ENCODE data around the gene CDKL5. TPM values are rescaled to one million over a fixed set of nuclear protein-coding genes. Genes with fewer than 3 reads are reported as not detected.
"Not testable (repeated sequence)": the region's sequence is repeated elsewhere in the genome, so short reads cannot be mapped to it uniquely, and the experiment has no call there.

CDKL5 gene
- total RNA-seq, 1 donor from 2014 or later = 16.3 TPM

- Mint-ChIP-seq H3K4me1 (no peaks in the 10 kb centered on the region), H3K9me3 (peaks cover 15% of the 10 kb centered on the region), H3K27ac (no peak overlapping the region), H3K36me3 (no peaks in the 10 kb centered on the region), H3K4me3 (no peak overlapping the region), H3K27me3 (ENCODE audit: low read depth) (no peaks in the 10 kb centered on the region)
- DNase-seq (ENCODE audit: low spot score in 2 of 2, unreplicated experiment in 2 of 2) = no peak
- no peak for TF ChIP-seq CTCF (IDR thresholded peaks at IDR 0.05; ENCODE audit: unreplicated experiment)
These were observed 149.2 kb downstream of the CDKL5 start for GRCh38 chrX:18574591-18574990.

GRCh38 chrX:18575744-18576143, 150.3 kb downstream of the CDKL5 start:
- Mint-ChIP-seq H3K4me1 (no peaks in the 10 kb centered on the region), H3K36me3 (no peaks in the 10 kb centered on the region), H3K27ac (no peak overlapping the region), H3K4me3 (no peak overlapping the region), H3K9me3 (peaks cover 19% of the 10 kb centered on the region), H3K27me3 (ENCODE audit: low read depth) (no peaks in the 10 kb centered on the region)
- DNase-seq (ENCODE audit: low spot score in 2 of 2, unreplicated experiment in 2 of 2) = no peak
- TF ChIP-seq CTCF (IDR thresholded peaks at IDR 0.05; ENCODE audit: unreplicated experiment) = no peak

- no peaks in the 10 kb centered on the region for H3K36me3 Mint-ChIP-seq
- peaks cover 19% of the 10 kb centered on the region for H3K9me3 Mint-ChIP-seq
- DNase-seq (ENCODE audit: low spot score in 2 of 2, unreplicated experiment in 2 of 2) = no peak
- H3K27ac Mint-ChIP-seq = no peak overlapping the region
- no peaks in the 10 kb centered on the region for H3K4me1 Mint-ChIP-seq
- no peak for TF ChIP-seq CTCF (IDR thresholded peaks at IDR 0.05; ENCODE audit: unreplicated experiment)
- no peak overlapping the region for H3K4me3 Mint-ChIP-seq
- no peaks in the 10 kb centered on the region for H3K27me3 Mint-ChIP-seq (ENCODE audit: low read depth)
These were observed 152.0 kb downstream of the CDKL5 start for GRCh38 chrX:18577400-18577799.

- peaks cover 19% of the 10 kb centered on the region for H3K9me3 Mint-ChIP-seq
- H3K27ac Mint-ChIP-seq = no peak overlapping the region
- no peak for TF ChIP-seq CTCF (IDR thresholded peaks at IDR 0.05; ENCODE audit: unreplicated experiment)
- no peak for DNase-seq (ENCODE audit: low spot score in 2 of 2, unreplicated experiment in 2 of 2)
- H3K36me3 Mint-ChIP-seq = no peaks in the 10 kb centered on the region
- H3K27me3 Mint-ChIP-seq (ENCODE audit: low read depth) = no peaks in the 10 kb centered on the region
- H3K4me1 Mint-ChIP-seq = no peaks in the 10 kb centered on the region
- no peak overlapping the region for H3K4me3 Mint-ChIP-seq
These were observed 153.1 kb downstream of the CDKL5 start for GRCh38 chrX:18578546-18578945.

GRCh38 chrX:18579495-18579894, 154.1 kb downstream of the CDKL5 start:
- Mint-ChIP-seq H3K4me3 (no peak overlapping the region), H3K27me3 (ENCODE audit: low read depth) (no peaks in the 10 kb centered on the region), H3K4me1 (no peaks in the 10 kb centered on the region), H3K9me3 (peaks cover 19% of the 10 kb centered on the region), H3K36me3 (no peaks in the 10 kb centered on the region), H3K27ac (no peak overlapping the region)
- DNase-seq (ENCODE audit: low spot score in 2 of 2, unreplicated experiment in 2 of 2) = no peak
- no peak for TF ChIP-seq CTCF (IDR thresholded peaks at IDR 0.05; ENCODE audit: unreplicated experiment)

GRCh38 chrX:18582910-18583493, 157.6 kb downstream of the CDKL5 start:
- no peak overlapping the region for H3K4me3 Mint-ChIP-seq
- no peak for TF ChIP-seq CTCF (IDR thresholded peaks at IDR 0.05; ENCODE audit: unreplicated experiment)
- no peaks in the 10 kb centered on the region for H3K4me1 Mint-ChIP-seq

GRCh38 chrX:18589292-18589691, 163.9 kb downstream of the CDKL5 start:
- not testable (repeated sequence) for H3K27me3 Mint-ChIP-seq (ENCODE audit: low read depth); H3K4me1 Mint-ChIP-seq; H3K4me3 Mint-ChIP-seq; H3K27ac Mint-ChIP-seq; DNase-seq (ENCODE audit: low spot score in 2 of 2, unreplicated experiment in 2 of 2)
- H3K9me3 Mint-ChIP-seq = peaks cover 14% of the 10 kb centered on the region
- peaks cover 13% of the 10 kb centered on the region for H3K36me3 Mint-ChIP-seq

More at GRCh38 chrX:18582910-18583493, 157.6 kb downstream of the CDKL5 start:
- Mint-ChIP-seq H3K27me3 (ENCODE audit: low read depth) (no peaks in the 10 kb centered on the region), H3K36me3 (peaks cover 2% of the 10 kb centered on the region), H3K27ac (no peak overlapping the region), H3K9me3 (peaks cover 11% of the 10 kb centered on the region)
- no peak for DNase-seq (ENCODE audit: low spot score in 2 of 2, unreplicated experiment in 2 of 2)
